Left hindlimb (tissue), 1 donor: ENCODE measurements around the gene GGA2.
"Not testable (repeated sequence)": the region's sequence is repeated elsewhere in the genome, so short reads cannot be mapped to it uniquely, and the experiment has no call there.

Source experiments
- DNase-seq: peaks from one replicate; pipeline ENCODE4 v3.0.0-alpha.2; 2018

The GGA2 gene

DNA sequence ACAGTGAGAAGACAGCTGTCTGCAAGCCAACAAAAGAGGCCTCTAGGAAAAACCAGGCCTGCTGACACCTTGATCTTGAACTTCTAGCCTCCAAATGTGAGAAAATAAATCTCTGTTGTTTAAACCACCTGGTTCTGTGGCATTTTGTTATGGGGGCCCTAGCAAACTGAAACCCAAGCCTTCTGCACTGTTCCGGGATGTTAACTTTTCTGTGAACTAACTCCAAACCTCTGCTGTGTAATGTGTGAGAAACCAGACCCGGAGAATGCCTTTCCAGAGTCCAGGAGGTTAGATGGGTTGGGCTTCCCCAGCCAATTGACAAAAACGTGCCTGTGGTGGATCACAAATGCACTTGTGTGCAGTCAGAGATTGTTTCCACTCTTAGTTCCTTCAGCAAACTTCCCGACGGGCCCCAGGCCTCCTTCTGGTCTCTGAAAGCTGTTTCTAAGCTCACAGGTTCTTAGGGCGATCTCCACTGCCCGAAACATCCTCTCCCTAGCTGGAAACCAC lies 13.6 kb upstream of the GGA2 start:
- no peak for DNase-seq

DNA sequence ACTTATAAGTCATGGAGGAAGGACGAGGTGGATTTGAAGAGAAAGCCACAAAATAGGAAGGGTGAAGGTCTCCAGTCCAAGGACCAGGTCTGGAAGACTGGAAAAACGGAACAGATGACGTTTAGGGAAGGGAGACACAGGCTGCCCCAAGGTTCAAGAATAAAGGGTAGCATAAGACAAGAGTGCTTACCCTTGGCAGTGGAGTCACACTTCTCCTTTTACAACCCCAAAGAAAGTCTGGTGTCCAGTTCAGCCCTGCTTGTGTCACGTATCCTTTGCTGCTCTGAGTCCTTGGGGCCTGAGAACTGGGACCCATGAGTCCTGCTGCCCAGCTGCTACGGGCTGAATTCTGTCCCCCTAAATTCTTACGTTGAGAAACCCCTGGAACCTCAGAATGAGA lies 13.0 kb upstream of the GGA2 start:
- DNase-seq: no peak

DNA sequence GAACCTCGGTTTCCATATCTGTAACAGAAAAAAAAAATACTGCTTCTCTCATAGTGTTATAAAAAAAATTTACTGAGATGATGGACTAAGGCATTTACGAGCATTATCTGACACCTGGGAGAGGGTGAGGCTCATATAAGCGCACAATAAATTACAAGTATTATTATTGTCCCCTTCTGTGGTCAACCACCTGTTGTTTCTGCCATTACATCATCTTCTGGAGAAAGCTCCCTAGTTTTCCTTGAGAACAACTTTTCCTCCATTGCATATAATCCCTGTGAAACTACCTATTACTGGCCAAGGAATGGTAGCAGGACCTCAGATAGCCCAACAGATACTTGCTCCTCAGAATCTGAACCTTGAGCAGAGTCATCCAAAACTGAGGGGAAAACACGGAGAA lies 11.7 kb upstream of the GGA2 start:
- no peak for DNase-seq

DNA sequence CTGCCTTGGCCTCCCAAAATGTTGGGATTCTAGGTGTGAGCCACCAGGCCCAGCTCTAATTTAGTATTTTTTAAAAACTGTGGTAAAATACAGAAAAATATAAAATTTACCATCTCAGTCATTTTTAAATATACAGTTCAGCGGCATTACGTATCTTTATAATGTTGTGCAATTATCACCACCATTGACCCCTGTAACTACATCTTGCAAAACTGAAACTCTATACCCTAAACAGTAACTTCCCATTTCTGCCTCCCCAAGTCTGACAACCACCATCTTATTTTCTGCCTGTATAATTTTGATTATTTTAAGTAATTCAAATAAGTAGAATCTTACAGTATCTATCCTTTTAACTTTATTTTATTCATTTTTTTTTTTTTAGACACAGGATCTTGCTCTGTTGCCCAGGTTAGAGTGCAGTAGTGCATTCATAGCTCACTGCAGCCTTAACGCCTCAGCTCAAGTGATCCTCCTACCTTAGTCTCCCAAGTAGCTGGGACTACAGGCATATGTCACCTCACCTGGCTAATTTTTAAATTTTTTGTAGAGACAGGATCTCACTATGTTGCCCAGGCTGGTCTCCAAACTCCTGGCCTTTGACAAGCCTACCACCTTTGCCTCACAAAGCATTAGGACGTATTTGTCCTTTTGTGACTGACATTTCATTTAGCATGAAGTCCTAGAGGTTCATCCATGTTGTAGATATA lies 10.9 kb upstream of the GGA2 start:
- DNase-seq: no peak

DNA sequence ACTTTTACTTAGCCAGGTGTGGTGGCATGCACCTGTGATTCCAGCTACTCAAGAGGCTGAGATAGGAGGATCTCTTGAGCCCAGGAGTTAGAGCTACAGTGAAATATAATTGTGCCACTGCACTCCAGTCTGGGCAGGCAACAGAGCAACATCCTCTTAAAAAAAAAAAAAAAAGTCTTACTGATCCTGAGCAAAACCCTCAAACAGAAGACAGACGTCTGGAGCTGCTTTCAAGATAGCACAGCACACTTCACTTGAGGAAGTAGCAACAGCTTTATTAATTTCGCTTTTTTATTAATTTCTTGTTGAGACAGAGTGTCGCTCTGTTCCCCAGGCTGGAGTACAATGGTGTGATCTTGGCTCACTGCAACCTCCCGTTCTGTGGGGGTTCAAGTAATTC lies 10.2 kb upstream of the GGA2 start:
- DNase-seq: no peak

DNA sequence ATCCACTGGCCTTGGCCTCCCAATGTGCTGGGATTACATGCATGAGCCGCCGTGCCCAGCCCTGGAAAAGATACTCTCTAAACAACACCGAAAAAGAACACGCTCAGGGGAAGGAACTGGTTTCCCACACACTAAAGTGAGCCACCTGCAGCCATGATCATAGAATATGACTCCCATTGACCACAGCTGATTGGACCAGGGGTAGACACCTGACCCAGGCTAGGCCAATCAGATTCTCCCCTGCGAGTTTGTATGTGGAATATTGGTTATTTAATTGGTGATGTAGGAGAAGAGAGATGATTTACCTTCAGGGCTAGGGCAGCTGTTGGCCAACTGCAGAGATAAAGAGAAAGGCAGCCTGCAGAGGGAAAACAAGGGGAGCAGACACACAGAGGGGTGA lies 9.0 kb upstream of the GGA2 start:
- no peak for DNase-seq

DNA sequence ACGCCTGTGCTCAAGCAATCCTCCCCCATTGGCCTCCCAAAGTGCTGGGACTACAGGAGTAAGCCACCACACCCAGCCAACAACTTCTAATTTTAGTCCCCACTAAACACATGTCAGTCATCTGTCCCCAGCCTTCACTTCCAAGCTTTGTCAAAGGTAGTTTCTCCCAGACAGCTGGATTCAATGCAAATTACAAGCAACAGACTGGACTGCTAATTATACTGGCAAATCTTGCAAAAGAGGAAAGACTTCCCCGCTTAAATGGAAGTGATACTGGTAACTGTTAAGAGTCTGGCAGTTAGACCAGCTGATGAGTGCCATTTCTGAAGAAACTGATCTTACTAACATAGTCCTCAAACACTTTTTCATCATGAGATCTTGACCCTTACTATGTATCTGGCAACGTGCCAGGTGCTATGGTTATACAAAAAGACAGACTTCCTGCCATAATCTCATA lies 8.2 kb upstream of the GGA2 start:
- DNase-seq: no peak

DNA sequence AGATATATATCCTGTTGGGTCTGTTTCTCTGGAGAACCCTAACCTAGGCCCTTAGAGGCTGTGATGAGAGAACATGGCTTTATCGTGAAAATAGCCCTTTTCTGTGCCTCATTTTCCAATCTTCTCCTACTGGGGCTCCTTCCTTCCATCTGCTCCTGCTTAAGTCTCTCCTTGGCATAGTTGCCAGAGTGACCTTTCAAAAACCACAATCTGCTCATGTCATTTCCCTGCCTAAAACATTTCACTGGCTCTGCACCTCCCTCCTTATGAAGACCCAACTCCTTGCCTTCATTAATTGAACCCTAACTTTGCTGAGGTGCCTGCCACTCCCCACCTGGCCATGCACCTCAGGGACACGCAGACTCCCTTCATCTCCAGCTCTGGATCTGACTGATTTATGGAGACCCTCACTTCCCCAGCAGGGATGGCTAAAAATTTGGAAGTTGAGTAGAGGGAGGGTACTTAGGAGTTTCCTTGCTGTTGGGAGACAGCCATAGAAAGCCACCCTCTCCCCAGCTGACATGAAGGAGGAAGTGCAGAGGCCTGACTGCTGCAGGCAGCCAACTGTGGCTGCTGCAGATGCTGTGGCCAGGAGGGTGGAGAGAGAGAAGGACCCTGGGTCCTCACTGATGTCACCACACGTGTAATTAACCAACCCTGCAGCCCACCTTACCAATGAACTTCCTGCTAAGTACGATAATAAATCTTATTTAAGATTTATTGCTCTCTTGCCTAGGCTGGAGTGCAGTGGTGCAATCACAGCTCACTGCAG lies 6.3 kb upstream of the GGA2 start:
- no peak for DNase-seq

DNA sequence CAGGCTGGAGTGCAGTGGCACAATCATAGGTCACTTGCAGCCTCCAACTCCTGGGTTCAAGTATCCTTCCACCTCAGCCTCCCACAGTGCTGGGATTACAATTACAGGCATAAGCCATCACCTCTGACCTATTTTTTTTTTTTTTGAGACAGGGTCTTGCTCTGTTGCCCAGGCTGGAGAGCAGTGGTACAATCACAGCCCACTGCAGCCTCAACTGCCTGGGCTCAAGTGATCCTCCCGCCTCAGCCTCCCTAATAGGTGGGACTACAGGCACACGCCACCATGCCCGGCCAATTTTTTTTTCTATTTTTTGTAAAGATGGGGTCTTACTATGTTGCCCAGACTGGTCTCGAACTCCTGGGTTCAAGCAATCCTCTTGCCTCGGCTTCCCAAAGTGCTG lies 5.6 kb upstream of the GGA2 start:
- no peak for DNase-seq

DNA sequence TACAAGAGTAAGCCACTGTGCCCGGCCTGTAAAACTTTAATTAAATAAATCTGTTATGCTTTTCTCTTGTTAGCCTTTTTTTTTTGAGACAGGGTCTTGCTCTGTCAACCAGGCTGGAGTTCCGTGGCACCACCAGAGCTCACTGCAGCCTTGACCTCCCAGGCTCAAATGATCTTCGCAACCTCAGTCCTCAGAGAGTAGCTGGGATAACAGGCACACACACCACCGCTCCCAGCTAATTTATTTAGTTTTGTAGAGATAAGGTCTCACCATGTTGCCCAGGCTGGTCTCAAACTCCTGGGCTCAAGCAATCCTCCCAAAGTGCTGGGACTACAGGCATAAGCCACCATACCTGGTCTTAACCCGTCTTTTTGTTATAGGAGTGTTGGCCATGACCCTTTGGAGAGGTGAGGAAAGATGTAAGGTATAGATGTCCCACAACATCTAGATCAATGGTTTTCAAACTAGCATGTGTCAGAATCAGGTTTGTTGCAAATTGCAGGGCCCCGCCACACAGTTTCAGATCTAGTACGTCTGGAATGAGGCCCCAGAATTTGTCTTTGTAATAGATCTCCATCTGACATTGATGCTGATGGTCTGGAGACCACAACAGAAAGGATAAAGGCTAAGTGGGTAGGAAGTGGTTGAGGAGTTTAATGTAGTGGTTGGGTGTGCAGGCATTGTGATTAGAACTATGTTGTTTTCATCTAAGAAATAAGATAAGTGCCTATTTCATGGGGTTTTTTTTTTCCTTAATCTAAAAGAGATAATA lies 4.3 kb upstream of the GGA2 start:
- DNase-seq: no peak

DNA sequence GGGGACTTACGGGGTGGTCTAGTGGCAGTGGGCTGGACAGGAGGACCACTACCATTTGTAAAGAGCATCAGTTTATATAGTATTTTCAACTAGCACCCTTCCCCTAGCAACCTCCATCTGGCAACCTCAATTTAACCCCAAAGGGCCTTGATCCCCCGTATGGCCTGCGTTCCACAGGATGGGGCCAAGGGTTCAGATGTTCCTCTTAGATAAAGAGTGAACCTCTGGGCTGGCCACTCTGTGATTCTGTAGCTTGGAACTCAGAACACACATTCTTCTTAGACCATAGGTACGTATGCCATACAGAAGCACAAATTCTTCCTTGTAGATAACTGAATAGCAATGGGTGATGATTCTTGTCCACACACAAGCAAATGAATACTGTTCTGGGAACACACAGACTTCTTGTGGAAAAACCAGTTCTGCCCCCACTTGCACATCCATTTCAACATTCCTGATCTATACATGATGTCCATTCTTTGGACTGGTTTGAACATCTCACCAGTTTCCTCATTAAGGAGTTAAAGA lies 1.9 kb upstream of the GGA2 start:
- DNase-seq: no peak

DNA sequence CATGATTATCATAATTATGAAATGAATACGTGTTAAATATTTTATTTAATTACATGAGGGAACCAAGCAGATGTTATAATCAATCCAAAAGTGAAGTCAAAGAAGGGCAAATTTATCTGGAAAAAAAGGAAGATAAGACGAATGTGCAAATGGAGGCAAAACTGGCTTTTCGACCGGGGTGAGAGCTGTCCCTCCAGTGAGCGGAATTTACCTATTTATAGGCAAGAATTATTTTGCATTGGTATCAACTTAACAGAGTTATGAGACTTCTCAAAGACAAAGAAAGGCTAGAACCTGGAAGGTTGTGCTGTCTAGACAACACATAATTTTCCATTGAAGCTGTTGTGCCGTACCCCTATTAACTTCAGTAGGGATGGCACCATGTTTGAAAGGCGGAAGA lies 1.4 kb upstream of the GGA2 start:
- DNase-seq: no peak

DNA sequence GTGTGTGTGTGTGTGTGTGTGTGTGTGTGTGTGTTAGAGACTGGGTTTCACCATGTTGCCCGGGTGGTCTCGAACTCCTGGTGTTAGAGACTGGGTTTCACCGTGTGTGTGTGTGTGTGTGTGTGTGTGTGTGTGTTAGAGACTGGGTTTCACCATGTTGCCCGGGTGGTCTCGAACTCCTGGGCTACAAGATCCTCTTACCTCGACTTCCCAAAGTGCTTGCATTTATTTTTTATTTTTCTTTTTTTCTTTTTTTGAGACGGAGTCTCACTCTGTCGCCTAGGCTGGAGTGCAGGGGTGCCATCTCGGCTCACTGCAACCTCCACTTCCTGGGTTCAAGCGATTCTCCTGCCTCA lies 599 bp upstream of the GGA2 start:
- not testable (repeated sequence) for DNase-seq

DNA sequence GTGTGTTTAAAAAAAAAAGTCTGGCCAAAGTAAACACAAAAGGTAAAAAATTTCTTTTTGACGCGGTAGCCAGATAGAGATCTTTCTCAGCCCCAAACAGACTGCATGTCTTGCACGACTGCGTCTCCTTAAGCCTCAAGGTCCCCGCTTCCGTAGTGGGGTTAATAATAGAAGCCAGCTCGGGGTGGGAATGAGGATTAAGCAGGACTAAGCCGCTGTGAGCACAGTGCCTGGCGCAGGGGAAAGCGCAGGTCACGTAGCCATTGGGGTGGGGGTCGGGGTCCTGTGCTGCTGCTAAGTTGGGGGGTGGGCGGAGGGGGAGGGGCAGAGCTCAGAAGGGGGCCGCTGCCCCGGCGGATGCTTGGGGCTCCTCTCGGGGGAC lies 521 bp downstream of the GGA2 start:
- peak; percentile 51 for DNase-seq

DNA sequence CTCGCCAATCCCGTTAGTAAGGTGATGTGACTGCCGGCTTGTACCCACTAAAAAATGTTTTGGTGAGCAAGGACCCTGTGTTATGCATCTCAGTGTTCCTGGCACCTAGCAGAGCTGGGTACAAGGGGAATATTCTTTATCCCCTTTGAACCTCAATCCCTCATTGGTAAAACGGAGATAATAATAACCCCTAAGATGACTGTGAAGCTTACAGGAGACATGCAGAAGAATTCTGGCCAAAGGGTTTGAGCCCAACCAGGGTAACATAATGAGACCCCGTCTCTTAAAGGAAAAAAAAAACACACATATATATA lies 896 bp downstream of the GGA2 start:
- DNase-seq: no peak

DNA sequence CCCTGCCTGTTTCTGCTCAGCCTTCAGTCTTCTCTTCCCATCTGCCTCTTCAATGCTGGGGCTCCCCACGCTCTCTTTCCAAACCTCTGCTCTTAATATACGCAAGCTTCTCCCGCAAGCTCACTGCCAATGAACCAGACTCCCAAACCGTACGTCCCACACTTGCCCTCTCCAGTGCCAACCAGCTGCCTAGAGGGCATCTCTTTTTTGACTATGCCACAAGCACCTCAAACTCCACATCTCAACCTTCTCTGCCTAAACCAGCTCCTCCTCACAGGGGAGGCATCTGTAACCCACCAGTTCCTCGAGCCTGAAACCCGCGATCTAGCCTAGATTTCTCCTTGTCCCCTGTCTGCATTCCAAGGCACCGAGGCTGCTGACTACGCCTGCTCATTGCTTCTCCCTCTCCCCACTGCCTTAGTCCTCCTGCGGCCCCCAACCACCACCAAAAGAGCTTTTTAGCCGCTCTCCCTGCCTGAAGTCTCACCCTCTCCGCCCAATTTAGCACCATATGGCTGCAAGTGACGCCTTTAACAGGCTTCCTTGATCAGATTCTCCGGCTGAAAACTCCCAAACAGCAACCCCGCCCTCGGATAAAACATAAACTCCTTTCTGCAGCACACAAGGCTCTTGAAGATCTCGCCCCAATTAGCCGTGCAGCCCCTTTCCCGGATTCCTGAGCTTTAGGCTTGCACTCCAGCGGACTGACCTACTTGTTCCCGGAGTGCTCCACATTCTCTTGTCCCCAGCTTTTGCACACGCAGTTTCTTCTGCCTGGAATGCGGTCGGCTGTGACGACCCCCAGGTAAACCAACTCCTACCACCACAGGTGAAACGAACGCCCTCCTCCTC lies 1.5 kb downstream of the GGA2 start:
- no peak for DNase-seq

DNA sequence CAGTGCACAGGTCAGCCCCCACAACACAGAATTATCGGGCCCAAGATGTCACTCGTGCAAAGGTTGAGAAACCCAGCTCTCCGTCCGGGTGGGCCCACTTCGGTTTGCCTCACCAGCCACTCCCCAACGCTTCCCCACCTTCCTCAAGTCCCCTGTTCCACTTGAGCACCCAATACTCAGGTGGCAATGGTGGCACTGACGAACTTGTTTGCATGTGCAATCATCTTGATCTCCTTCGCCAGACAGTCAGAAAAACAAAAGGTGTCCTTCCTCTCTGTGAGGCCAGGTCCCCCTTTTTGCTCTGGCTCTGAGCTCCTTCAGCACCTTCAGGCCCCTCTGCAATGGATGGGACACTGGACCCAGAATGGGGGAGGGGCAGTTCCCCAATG lies 3.7 kb downstream of the GGA2 start:
- no peak for DNase-seq

DNA sequence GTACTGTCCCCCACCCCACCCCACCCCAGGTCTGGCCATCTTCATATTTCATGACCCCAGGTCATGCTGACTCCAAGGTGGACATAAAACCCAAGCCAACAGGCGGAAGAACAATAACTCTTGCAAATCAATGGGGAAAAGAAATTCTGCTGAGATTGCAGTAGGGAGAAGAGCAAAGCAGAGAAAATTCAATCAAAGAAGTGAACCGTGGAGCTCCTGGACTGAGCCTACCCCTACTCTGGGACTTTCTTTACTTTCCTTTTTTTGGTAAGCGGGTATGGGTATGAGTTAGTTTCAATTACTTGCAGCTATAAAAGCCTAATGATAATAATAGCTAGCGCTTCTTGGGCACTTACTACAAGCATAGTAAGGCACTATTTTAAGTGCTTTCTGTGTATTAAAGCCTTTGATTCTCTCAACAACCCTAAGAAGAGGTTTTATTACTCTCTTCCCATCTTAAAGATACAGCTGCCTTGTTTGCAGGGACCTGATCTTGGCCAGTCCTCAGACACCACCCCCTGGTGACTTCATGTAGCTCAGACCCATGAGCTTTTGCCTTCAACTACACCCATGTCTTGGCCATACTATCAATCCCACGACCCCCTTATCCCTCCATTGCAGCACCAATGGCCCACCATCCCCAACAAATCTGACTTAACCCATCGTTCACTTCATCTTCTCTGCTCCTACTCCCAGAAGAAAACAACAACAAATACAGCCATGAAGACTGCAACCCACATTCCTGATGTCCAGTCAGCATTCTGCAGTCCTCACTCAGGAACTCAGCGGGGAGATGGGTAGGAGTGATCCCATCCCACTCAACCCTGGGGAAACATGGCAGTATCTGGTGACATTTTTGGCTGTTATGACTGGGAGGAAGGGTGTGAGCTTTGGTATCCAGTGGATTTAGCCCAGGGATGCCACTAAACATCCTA lies 4.4 kb downstream of the GGA2 start:
- no peak for DNase-seq

DNA sequence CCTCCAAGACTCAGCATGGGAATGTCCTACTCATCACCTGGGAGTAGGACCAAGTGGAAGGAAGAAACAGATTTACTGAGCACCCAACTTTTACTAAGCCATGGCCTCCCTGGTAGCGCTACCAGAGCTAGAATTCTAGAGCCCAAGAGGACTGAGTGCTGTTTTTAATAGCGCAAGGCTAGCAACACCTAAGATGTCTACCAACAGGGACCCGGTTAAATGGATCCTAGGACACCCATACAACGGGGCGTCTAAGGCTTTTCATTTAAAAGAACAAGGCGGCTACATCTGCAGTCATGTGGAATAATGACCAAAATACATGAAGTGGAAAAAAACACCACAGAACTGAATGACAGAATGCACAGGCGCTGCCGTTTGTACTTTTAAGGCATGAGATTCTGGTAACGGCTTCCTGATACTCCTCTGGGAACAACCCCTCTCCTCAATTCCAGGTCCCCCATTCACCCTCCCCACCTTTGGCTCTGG lies 5.1 kb downstream of the GGA2 start:
- DNase-seq: no peak

DNA sequence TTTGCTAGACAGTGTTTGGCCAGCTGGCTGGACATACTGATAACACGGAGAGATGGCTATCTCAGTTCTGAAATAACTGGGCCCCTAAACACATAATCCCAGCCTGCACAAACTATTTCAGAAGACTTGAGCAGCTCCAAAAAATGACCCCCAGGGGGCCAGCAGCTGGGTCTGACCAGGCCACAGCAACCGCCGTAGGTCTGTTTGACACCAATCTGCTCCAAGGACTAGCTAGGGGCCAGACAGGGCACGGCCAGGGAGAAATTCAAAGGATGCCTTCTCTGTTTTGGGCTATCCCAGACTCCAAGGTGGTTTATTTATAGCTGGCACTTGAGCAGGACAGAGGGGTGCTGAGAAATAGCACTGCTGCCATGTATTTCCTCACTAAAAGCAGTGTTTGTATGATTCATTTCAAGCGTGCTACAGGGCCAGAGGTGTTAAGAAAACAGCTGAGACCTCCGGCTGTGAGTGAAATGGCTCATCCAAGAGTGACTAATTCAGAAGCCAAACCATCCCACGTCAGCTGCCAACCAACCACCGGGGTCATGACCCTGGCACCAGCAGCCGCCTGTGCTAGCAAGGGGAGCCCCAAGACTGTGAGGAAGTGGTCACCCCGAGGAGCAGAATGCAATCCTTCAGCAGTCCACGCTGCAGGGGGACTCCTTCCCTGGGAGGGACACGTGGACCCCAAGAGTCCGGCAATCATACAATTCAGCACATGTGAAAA lies 5.7 kb downstream of the GGA2 start:
- DNase-seq: peak; percentile 67

DNA sequence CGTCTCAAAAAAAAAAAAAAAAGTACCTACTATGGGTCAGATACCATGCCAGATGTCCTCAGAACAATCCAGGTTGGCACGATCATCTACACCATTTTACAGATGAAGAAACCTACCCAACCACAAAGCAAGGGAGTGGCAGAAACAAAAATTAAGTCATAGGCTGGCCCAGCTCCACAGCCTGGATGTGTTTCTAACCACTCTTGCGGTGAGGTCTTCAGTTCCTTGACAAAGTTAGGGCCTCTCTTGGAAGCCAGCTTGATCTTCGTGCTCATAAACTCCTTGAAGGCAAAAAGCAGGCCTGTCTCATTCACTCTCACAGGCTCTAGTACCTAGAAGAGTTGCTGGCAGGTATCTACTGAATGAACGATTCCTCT lies 6.2 kb downstream of the GGA2 start:
- DNase-seq: peak; percentile 51
